HG03103 (cell line): ENCODE measurements around the gene TMC8.
"Not testable (repeated sequence)": the region's sequence is repeated elsewhere in the genome, so short reads cannot be mapped to it uniquely, and the experiment has no call there.

Source experiments
- ATAC-seq: cut with Tn5 transposase; IDR thresholded peaks from one replicate; pipeline ENCODE4 v1.9.1; 2021; ENCODE audit warnings: low read depth; ENCODE audit not compliant: unreplicated experiment

The TMC8 gene, protein sequence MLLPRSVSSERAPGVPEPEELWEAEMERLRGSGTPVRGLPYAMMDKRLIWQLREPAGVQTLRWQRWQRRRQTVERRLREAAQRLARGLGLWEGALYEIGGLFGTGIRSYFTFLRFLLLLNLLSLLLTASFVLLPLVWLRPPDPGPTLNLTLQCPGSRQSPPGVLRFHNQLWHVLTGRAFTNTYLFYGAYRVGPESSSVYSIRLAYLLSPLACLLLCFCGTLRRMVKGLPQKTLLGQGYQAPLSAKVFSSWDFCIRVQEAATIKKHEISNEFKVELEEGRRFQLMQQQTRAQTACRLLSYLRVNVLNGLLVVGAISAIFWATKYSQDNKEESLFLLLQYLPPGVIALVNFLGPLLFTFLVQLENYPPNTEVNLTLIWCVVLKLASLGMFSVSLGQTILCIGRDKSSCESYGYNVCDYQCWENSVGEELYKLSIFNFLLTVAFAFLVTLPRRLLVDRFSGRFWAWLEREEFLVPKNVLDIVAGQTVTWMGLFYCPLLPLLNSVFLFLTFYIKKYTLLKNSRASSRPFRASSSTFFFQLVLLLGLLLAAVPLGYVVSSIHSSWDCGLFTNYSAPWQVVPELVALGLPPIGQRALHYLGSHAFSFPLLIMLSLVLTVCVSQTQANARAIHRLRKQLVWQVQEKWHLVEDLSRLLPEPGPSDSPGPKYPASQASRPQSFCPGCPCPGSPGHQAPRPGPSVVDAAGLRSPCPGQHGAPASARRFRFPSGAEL

DNA sequence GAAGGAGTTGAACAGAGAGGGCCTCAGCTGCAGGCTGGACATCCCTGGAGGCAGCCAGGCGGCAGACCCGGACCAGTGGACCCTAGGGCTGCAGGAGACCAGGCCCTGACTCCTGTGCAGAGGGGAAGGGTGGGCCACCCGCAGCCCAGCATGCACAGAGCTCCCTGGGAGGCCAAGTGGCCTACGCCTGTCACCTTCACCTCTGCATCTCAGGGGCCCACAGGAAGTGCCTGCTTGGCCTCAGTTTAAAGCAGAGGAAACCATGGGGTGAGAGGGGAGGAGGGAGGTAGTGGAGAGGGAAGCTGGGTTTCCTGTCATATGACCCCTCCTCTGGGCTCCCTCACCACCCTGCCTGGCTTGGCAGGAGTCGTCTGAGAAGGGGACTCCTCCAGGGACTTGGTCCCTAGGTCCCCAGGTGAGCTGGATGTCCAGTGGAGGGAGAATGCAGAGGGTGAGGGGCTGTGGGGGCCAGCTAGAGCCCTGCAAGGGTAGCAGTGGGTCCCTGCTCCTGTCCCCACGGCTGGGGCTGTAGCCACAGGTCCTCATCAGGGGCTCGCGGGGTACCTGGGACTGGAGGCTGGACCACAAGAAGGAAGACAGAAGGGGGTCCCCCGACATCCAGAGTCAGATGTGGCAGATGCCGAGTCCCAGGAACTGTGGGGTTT, at the start of gene TMC8:
TMC8 (plus strand) TSS at position 335 of the 665 bp plus-strand sequence. CDS start 818 bp downstream, outside the sequence.
- ATAC-seq, result no peak

DNA sequence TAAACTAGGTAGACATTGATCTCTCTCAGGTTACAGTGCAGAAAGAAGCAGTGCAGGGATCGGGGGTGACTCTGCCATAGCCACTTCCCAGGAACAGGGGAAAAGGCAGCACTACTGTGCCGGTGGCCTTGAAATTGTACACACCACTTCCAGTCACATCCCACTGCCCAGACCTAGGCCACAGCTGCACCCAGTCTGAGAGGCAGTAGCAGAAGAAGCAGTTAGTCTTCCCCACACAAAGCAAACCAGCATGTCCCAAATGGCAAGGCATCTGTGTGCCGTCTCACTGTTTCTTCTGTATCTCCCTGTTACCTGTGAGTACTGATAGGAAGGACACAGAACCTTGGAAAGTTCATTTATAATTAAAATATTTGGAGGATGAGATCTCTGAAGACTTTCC, 49.0 kb upstream of the TMC8 start:
- no peak for ATAC-seq

DNA sequence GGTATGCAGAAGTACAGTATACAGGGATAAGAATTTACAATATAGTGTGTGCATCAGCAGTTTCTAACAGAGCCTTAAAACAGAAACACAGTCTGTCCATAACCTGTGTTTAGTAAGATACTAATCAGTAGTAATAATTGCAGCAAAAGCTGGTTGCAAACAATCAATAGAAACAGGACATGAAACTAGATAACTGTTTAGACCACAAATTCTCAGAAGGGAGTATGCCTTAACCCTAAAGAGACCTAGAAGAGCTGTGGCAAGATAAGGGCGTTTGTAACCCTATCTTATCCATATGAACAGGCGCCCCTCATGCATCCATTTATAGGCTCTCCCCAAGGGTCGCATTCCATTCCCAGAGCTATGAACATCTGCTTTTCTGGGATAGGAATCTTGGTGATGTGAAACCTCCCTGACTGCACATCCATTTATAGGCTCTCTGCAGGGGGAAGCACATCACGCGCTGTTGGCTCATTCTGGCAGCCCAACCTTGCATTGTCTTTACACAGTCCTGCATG, 48.2 kb upstream of the TMC8 start:
- ATAC-seq, result not testable (repeated sequence)

DNA sequence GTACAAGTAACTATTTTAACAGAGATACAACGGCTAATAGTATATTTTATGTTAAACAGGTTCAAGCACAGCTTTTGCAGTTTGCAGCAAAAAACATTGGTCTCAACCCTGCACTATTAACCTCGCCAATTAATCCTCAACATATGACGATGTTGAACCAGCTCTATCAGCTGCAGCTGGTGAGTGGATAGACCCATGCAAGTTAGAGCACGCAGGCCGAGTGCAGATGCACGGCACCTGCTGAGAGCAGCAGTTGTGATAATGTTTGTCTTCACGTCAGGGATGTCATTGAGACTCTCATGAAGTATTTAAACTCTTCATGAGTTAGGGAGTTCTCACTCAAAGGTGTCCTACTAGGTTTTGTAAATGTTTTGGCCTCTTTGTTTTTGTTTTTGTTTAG, 47.6 kb upstream of the TMC8 start:
- no peak for ATAC-seq

DNA sequence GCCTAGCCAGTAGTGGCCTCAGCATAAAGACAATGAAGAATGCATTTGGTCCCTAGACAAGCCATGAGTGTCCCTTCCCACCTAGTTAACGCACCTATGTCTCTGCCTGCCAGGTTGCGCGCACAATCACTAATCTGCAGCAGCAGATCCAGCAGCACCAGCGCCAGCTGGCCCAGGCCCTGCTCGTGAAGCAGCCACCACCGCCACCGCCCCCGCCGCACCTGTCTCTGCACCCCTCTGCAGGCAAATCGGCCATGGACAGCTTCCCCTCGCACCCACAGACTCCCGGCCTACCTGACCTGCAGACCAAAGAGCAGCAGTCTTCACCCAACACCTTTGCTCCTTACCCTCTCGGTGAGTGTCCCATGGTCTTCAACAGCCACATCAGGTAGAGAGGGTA, 43.8 kb upstream of the TMC8 start:
- no peak for ATAC-seq

DNA sequence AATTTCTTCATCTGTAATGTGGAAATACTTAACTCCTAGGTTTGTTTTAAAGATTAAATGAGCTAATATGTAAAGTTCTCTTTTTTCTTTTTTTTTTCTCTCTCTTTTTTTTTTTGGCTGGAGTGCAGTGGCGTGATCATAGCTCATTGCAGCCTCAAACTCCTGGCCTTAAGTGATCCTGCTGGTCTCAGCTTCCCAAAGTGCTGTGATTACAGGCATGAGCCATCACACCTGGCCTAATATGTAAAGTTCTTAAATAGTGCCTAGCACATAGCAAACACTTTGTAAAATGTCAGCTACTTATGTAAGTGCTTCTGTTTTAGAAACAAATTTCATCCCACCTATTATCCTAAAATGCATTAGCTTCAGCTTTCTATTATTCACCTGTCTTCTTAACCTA, 42.0 kb upstream of the TMC8 start:
- ATAC-seq, result no peak

DNA sequence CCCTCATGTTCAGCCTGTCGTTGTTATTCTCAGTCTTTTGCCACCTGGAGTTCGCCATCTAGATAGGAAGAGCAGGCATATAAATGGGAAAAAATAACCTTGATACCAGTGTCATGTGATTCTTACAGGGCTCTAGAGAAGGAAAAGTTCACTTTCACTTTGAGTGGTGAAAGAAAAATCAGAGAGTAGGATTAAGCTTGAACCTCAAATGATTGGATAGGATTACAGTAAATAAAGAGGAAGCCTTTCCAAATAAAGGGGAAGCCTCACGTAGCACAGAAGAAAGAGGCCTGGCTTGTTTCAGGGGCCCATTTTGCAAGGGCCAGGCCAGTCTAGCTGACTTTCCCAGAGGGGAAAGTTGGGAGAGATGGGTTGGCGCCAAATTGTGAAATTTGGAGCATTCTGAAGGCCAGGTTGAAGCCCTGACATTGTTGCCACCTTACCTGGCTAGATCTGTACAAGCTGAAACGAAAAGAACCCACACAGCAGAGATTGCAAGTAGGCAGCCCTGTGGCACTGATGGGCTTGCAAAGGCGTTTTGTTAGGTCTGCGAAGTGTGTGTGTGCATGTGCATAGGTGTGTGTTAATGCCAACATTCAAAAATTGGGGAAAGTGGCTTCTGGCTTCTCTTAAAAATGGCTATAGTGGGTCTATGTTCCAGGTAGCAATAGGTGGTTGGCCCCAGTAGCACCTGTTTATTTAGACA, 40.8 kb upstream of the TMC8 start:
- no peak for ATAC-seq

DNA sequence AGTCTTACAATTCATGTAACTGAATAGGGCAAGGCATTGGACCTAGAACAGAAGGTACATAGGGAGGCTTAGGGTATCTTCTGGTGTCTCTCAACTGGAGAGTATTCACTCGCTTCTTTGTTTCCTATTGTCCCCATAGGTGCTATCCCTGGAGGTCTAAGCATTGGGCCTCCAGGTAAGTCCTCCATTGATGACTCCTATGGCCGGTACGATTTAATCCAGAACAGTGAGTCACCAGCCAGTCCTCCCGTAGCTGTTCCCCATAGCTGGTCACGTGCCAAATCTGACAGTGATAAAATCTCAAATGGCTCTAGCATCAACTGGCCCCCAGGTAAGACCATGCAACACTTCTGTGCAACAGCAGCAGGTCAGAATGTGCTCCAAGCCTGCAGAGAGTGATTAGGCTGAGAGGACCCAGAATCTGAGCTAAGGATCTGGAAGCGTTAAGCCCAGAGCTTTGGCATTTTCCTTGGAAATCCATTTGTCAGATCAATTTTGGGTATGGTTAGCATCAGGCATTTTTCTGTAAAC, 37.7 kb upstream of the TMC8 start:
- no peak for ATAC-seq

DNA sequence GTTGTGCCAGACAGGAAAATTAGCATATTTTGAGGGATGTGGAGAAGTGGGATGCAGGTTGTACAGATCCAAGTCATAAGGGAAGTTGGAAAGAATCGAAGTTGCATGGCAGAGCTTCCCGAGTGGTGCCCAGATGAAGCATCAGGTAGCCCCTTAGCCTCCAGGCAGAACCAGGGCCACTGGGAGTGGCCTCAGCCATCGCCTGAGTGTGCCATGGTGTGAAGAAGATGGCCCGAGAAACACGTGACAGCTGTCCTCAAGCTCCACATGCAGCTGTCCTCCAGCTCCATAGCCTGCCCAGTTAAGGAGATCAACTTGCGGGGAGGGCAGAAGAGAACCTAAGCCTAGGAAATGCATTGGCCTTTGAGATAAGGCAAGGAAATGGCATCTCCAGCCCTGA, 35.5 kb upstream of the TMC8 start:
- no peak for ATAC-seq

DNA sequence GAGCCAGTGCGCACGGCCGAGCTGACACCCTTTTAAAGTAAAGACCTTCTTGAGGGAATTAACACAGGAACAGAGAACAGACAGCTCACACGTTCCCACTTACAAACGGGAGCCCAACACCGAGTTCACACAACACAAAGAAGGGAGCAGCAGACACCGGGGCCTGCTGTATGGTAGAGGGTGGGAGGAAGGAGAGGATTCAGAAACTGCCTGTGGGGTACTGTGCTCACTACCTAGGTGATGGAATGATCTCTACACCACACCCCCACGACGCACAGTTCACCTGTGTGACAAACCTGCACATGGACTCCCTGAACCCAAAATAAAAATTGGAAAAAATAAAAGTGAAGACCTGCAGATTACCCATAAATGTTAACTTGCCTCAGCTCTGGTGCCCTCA, 34.5 kb upstream of the TMC8 start:
- ATAC-seq, result no peak

DNA sequence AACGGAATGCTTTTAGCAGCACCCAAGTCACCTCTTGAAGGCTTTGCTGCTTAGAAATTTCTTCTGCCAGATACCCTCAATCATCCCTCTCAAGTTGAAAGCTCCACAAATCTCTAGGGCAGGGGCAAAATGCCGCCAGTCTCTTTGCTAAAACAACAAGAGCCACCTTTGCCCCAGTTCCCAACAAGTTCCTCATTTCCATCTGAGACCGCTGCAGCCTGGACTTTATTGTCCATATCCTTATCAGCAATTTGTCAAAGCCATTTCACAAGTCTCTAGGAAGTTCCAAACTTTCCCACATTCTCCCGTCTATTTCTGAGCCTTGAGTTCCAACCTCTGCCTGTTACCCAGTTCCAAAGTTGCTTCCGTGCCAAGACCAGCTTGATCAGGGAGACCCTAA, 29.5 kb upstream of the TMC8 start:
- no peak for ATAC-seq

DNA sequence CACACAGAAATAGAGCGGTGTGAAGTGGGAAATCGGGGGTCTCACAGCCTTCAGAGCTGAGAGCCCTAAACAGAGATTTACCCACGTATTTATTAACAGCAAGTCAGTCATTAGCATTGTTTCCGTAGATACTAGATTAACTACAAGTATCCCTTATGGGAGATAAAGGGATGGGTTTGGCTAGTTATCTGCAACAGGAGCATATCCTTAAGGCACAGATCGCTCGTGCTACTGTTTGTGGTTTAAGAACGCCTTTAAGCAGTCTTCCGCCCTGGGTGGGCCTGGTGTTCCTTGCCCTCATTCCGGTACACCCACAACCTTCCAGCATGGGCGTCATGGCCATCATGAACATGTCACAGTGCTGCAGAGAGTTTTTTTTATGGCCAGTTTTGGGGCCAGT, 29.0 kb upstream of the TMC8 start:
- no peak for ATAC-seq

DNA sequence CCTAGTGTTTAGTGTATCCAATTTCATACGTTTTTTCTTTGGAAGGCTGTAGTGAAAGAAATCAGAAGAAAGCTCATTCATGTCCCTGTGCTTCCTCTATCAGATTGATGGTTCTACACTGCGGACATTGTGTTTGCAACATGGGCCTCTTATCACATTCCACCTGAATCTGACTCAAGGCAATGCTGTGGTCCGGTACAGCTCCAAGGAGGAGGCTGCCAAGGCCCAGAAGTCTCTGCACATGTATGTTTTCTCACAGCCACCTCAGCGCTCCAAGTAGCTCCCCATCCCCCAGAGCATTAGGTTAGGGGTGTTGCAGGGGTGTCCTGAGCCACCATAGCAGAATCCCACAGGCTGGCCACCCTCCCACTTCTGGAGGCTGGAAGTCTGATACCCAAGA, 27.3 kb upstream of the TMC8 start:
- ATAC-seq, result no peak

DNA sequence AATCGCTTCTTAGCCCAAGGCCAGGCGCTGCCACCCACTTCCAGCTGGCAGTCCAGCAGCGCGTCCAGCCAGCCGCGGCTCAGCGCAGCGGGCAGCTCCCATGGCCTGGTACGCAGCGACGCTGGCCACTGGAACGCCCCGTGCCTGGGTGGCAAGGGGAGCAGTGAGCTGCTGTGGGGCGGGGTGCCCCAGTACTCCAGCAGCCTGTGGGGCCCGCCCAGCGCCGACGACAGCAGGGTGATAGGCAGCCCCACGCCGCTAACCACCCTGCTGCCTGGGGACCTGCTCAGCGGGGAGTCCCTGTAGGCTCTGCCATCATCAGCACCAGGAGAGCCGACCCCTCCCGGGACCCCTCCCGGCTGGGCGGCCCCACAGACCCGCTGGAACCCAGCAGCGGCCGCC, 26.0 kb upstream of the TMC8 start:
- no peak for ATAC-seq

DNA sequence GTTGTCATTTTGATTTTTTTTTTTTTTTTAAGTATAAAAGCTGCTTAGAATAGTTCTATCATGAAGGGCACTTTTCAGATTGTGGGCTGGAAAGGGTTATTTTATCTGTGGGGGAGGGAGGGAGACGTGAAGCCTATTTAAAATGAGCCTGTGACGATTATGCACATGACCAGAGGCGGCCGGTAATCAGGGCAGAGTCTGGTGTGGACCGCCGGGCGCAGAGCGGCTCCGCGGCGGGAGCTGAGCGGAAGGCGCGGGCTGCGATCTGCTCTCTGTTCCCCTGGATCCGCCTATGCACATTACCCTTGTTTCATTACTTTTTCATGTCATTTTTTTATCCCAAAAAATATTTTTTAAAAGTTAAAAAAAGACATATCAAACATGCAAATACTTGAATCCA, 25.5 kb upstream of the TMC8 start:
- no peak for ATAC-seq

DNA sequence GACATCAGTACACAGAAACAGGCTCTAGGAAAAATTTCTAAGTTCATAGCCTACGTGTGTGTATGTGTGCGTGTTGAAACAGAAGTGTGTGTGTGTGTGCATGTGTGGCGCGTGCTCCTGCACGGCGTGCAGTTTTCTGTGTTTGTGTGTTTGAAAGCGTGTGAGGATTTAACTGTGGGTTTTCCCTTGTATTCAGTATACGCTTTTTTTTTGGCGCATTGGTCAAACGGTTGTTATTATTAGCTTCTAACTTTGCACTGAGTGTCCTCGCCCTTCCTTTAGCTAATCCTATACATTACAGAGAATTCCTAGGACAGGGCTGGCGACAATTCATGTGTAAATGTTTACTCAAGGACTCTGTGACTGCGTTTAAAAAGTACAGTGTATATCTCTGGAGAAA, 25.0 kb upstream of the TMC8 start:
- no peak for ATAC-seq

DNA sequence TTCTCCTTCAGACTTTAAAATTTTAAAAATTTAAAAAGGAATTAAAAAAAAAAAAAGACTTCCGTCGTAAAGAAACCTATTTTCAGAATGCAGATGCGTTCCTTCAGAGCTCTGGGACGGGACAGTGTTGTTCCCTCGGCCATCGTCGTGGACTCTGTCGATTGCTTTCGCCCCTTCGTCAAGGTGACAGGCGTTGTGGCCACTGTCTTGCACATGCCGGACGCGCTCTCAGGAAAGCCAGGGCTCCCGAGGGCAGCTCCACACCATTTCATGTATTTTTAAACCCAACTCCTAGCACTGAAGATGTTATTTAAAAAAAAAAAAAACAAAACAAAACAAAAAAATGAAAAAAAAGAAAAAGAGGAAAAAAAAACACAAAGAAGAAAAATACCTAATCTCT, 24.4 kb upstream of the TMC8 start:
- ATAC-seq, result no peak

DNA sequence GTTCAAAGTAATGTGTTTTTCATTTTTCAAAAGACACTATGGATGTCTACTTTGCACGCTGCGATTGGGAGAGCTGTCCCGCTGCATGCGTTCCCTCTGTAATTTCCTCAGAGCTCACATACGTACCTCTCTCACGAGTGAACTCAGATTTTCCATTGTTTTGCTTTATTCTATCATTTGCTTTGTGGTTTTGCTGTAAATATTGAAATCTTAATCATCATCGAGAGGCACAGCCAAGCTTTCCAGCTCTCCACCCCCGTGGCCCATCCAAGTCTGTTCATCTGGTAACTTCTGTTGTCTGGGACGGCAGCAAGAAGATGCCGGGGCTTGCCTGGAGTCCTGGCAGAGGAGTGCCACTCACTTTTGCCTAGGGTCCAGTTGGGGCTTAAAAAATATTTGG, 23.1 kb upstream of the TMC8 start:
- ATAC-seq, result no peak

DNA sequence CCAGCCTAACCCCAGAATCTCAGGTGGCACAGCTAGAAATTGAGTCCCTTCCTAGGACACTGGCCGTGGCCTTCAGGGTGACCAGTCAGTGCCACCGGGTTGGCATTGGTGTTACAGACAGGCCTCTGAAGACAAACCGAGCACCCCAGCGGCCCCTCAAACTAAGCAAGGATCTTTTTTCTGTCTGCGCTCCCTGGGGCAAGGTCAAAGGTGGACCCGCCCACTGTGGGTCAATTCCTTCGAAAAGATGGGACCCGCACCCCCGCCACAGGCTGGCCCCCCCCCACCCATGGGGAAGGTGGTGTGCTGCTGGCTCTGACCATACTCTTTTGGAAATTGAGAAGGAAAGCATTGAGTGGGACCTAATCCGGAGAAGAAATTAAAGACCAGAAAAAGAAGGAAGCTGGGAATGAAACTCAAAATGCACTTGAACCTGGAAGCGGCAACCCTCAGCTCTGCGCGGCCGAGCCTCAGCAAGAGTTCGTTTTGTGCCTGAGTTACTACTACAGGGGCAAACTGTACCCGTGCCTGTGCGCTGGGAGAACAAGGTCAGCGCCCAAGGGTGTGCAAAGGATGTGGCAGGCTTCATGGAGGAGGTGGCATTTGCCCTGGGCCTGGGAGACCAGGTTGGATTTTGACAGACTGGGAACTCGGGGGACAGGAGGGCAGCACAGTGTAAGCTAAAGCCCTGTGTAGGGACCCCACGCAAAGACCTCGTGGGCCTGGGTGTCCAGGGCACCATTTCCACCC, 22.4 kb upstream of the TMC8 start:
- no peak for ATAC-seq
